Glomerular visceral epithelial cell (primary cell): ENCODE data around the gene ALAD.

Experiments used
- DNase-seq: peaks from one replicate; pipeline ENCODE4 v3.0.0-alpha.2; 2016; ENCODE audit errors: extremely low spot score

The ALAD gene

GRCh38 chr9:113349066-113349444, 52.0 kb downstream of the ALAD start:
- DNase-seq = no peak

GRCh38 chr9:113348437-113348836, 52.6 kb downstream of the ALAD start:
- DNase-seq = no peak

DNA sequence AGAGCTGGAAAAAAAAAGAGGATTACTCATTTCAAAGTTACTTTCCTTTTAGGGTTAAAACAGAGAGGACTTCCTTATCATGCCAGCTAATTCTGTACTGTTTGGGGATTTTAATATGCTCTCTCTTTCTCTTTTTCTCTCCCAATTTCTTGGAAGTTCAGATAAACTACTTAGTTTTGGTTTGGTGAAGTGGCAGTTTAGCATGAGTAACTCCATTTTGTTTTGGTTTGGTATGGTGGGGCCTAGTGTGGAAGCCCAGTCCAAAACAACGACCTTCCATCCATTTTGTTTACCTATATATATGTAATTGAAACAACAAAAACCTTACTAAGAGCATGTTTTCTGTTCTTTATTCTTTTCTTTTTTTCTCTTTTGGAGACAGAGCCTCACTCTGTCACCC, 55.4 kb downstream of the ALAD start:
- DNase-seq = no peak

DNA sequence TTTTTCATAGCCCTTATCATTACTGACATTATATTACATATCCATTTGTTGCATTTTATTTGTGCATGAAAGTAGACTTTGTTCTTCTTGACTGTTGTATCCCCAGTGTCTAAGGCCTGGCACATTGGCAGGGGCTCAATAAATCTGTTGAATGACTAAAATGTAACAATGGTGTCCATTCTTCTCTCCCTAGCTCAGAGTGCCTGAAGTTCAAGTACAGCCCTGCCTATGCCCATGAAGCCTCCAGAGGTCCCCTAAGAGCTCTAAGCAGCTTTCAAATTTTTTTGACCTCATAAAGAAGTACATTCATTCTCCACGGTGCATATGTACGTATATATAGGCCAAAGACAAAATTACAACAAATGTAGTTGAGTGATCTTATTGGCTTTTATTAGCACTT, 55.9 kb downstream of the ALAD start:
- DNase-seq = no peak

GRCh38 chr9:113343732-113344231, 57.3 kb downstream of the ALAD start:
- DNase-seq = peak; percentile 14

DNA sequence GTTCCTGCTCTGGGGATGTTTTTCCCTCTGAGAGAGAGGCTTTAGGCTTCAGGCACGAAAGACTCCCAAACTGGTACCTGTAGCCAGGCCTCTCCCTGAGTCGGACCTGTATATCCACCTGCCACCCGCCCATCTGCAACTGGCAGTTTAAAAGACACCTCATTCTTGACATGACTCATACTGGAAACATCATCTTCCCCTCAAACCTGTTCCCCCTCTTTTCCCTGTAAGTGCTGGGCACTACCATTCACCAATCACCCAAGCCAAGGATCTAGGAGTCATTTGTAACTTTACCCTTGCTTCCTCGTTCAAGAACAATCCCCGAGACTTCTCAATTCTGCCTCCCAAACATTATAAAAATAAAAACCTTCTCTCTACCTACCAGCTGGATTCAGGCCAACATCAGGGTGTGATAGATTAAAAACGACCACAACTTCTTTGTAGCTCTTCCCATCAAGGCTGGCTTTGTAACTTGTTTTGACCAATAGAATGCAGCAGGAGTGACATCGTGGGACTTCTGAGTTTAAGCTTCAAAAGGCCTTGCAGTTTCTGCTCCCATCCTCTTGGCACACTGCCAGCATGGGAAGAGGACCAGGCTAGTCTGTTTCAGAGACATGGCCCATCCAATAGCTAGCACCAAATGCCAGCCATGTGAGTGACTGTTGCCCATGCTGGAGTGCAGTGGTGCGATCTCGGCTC, 59.2 kb downstream of the ALAD start:
- DNase-seq = peak; percentile 13

- DNase-seq = peak; percentile 91
Measured at GRCh38 chr9:113340011-113340699, 60.9 kb downstream of the ALAD start, which contains the start of gene WDR31. TSS of gene WDR31 (minus strand) at chr9:113340275. CDS start at chr9:113332022, 8,253 bp downstream.

DNA sequence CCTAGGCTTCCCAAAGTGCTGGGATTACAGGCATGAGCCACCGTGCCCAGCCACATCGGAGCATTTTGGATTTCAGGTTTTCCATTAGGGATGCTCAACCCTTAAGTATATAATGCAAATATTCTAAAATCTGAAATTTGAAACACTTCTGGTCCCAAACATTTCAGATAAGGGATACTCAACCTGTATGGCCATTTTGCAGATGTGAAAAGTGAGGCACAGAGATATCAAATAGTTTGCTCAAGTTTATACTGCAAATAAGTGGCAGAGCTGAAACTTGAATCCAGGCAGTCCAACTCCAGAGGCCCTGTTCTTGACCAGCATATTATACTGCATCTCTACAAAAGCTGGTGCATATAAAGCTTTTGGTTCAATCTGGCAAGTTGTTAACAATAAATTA, 63.4 kb downstream of the ALAD start:
- DNase-seq = no peak
